Bronchial smooth muscle cell (primary cell): ENCODE measurements around the gene LRRC47. TPM values are rescaled to one million over a fixed set of nuclear protein-coding genes. Genes with fewer than 3 reads are reported as not detected.

Source experiments
- total RNA-seq: library from RNA; depleted of rRNA; stranded (reverse); fragments of >200 nt; gene quantifications from 2 replicates; pipeline ENCODE4 v1.2.1, GENCODE V29; 2014

Gene LRRC47
- 19.5 and 19.7 TPM in 2 replicates for total RNA-seq

GRCh38 chr1:3796215-3797061 is at the start of gene LRRC47:
Gene LRRC47 (minus strand): TSS chr1:3796498. CDS start chr1:3796476, 22 bp downstream.

GRCh38 chr1:3772715-3773571 is 23.4 kb downstream of the LRRC47 start, which contains the start of gene SMIM1:
Gene SMIM1 (plus strand): TSS chr1:3772749. CDS start chr1:3775374, 2,625 bp downstream.

GRCh38 chr1:3752400-3752945 is 43.8 kb downstream of the LRRC47 start, which contains the start of gene CCDC27:
Gene CCDC27 (plus strand): TSS chr1:3752450. CDS start chr1:3752482, 32 bp downstream.

Other genes starting within 250 kb of the LRRC47 start
- 1.5 and 2.4 TPM in 2 replicates for gene MEGF6, start 185.0 kb downstream of the LRRC47 start, total RNA-seq
- gene TPRG1L, start 171.5 kb downstream of the LRRC47 start, total RNA-seq: 25.8 and 26.2 TPM in 2 replicates
- 10.7 and 12.6 TPM in 2 replicates for gene WRAP73, start 146.4 kb downstream of the LRRC47 start, total RNA-seq
- gene TP73, start 144.0 kb downstream of the LRRC47 start, total RNA-seq: not detected in 2 replicates
- not detected in 2 replicates for gene CCDC27, start 44.0 kb downstream of the LRRC47 start, total RNA-seq
- 3.5 and 4.1 TPM in 2 replicates for gene SMIM1, start 23.7 kb downstream of the LRRC47 start, total RNA-seq
- gene CEP104, start 60.7 kb upstream of the LRRC47 start, total RNA-seq: 8.1 and 14.2 TPM in 2 replicates
- 4.6 and 5.1 TPM in 2 replicates for gene DFFB, start 61.0 kb upstream of the LRRC47 start, total RNA-seq
- 18.8 and 31.1 TPM in 2 replicates for gene C1orf174, start 103.8 kb upstream of the LRRC47 start, total RNA-seq